GM21717 (cell line): ENCODE data around the gene PTBP2.

Source experiments
- ATAC-seq: cut with Tn5 transposase; IDR thresholded peaks from one replicate; pipeline ENCODE4 v1.9.1; 2021; ENCODE audit warnings: mild to moderate bottlenecking, moderate library complexity; ENCODE audit not compliant: unreplicated experiment

The PTBP2 gene

DNA sequence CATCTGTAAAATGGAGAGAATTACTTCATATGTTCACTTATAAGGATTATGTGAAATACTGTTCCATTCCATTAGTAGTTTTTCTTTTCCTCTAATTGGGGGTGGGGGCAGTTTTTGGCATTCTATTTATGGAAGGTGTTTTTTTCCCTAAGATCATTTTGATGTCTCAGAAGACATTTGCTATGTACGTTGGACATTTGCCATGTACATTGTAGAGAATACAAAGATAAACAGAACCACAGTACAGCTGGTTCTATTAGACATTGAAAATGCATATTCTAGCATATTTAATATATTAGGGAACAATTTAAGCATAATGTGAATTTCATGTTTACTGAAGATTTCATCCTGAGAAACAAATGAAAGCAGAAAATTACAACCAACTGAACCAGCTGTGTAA lies 98.5 kb downstream of the PTBP2 start:
- no peak for ATAC-seq

DNA sequence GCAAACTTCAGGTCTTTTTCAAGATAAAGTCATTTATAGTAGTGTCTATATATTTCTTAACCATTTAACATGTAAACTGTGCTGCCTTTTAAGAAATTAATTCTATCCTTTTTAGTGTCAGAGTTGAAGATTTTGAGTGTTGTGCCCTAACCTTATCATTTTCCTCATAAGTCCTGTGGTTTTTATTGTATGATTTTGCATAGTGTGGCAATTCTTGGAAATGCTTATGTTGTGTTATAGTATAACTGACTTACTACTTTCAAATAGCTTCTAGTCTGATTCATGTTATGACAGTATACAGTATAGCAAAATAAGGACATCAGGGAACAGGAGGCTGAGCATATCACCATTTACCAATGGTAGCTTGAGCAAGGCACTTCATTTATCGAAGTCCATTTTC lies 99.1 kb downstream of the PTBP2 start:
- no peak for ATAC-seq

DNA sequence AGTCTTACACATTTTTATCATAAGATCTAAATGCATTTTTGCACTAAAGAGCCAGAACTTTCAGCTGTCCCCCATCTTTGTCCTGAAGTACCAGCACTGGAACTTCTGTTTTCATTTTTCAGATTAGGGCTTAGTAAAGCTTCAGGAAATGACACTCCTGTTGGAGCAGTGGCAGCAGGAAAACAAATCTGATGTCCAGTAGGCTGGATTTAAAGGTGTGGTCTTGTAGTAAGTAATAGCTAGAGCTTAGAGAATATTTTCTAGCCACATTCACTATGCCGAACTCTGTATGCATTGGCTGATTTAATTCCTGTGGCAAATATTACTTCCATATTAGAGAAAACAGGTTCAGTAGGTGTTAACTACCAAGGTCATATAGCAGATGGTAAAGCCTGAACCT lies 103.6 kb downstream of the PTBP2 start:
- no peak for ATAC-seq

DNA sequence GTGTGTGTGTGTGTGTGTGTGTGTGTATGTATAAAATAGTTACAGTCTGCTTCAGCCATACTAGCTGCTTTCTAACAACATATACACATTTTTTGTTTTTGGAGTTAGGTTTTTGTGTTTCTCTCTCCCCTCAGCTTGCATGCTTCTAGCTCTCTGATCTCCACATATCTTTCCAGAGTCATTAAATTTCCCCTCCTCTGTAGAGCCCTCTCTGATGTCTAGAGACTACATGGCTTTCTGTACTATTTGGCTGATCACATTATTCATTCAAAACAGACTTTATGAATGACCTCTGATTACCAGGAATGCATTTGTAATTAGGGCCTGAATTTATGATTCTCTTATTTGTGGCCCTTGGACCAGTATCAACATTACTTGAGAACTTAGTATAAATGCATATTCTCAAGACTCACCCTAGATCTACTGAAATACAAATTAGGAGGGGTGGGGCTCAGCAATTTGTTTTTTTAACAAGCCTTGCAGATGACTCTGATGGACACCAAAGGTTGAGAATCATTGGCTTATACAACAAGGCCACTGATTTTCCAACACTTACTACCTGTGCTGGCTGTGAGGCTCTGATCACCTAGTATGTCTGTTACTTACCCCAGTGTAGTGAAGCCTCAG lies 104.5 kb downstream of the PTBP2 start:
- ATAC-seq: no peak

DNA sequence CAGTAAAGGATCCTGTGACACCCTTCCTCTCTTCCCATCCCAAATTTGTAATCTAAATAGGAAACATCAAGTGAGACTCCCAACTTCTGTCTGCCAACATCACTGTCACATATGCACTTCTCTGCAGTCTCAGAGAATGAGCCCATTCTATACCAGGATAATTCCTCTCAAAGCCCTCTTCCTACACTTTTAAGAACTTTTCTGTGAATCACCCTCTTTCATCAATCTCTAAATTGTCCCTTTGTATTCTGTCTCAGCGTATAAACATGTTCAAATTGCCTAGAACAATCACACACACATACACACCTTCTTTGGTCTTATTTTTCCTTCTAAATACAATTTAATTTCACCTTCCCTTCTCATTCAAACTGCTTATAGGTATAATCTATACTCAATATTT lies 111.8 kb downstream of the PTBP2 start:
- no peak for ATAC-seq

DNA sequence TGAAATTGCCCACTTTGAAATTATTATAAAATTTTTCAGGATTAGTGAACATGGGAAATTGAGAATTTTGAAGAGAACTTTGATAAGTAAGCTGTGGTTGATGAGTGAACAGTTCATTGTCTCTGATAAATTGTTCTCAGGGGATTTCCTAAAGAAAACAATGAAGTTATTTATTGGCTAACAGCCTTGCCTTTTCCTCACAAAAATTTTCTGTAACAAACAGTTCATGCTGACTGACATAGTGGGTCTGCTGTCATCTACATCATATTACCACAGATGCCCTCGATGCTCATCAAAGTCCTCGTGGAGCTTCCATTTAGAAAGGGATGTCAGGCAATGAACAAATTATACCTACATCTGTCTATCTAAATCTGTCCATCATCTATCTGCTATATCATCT lies 113.4 kb downstream of the PTBP2 start:
- ATAC-seq: no peak

DNA sequence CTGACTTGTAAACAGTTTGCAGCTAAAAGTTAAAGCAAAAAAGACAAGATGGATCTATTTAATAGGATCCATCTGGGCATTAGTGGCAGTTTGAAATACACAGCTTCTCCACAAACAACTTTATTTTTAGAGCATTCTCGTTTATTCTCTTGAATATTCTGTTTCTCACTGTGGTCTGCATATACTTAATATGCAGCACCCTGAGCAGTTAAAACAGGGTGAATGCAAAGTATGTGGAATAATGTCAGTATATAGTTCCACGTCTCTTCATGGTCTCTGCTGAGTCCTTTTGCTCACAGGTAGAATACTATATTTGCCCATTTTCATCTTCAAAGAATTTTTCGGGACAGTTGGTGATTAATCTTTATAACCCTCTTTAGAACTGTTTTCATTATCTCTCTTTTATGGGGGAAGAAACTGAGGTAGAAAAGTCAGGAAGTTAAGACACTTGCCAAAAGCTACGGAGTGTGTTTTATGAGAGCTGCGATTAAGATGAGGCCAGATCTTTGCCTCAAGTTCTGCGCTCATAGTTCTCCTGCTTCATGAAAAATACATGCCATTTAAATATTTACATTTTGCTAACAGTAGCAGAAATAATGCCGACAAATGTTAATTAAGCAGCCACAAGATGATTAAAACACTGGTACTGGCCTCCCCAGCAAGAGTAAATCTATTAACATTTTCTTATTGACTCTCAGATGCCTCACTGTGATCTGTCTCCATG lies 115.6 kb downstream of the PTBP2 start:
- no peak for ATAC-seq

DNA sequence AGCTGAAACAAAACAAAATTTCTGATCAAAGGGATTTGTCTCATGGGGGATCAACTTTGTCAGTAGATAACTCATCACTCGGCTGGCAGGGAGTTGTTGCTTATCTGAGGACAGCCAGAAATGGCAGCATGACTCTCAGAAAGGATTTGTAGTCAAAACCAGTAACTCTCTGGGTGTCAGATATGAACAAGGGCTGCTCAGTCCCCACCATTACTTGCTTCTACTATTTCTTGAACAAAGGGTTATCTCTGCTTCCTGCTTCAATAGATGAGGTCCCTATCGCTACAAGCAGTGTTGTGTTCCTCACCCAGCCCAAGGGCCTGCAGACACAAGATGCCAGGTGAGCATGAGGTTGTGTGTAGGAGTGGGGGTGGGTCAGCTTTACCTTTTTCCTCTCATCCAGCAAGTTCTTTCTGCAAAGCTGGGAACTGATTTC lies 116.2 kb downstream of the PTBP2 start:
- no peak for ATAC-seq

DNA sequence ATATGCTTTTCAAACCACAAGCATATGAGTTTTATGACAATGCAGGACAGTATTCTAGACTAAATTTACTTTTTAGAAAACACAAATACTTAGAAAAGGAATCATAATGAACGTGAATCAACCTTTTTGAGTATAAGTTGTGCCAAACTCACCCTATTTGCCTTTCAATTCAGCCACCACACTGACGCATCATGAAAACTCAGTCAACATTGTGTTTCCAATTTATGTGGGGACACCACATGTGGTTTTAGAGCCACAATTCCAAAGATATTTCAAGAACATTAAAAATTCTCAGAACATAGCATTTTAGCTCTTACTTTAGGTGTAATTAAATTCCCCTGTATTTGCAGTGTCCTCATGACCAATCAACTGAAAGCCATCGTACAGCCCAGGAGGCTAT lies 118.8 kb downstream of the PTBP2 start:
- no peak for ATAC-seq

DNA sequence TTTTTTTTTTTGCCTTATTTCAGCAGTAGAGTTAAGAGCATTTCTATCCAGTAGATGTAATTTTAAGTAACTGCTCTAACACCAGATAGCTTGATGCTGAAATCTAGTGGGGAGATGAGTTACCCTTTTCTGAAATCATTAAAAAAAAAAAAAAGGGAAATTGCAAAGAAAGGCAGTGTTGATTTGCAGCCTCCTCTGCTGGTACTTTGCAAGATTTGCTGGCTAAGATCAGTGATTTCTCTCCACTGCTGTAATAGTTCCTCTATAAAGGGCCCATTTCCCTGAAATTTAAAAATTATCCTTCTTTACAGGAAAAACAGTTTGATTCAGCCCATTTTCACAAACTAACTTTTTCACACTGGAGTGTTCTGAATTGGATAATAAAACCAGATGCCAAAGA lies 120.6 kb downstream of the PTBP2 start:
- no peak for ATAC-seq

DNA sequence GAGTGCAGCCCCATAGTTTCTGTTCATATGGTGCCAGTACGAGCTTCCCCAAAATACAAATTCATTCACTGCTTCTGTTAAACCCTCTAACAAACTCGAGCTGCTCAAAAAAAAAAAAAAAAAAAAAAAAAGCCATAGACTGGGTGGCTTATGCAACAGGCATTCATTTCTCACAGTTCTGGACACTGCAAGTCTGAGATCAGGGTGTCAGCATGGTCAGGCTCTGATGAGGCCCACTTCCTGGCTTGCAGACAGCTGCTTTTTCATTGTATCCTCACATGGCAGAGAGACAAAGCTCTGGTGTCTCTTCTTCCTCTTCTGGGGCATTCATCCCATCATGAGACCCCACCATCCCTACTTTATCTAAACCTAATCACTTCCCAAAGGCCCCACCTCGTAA lies 121.6 kb downstream of the PTBP2 start:
- no peak for ATAC-seq

DNA sequence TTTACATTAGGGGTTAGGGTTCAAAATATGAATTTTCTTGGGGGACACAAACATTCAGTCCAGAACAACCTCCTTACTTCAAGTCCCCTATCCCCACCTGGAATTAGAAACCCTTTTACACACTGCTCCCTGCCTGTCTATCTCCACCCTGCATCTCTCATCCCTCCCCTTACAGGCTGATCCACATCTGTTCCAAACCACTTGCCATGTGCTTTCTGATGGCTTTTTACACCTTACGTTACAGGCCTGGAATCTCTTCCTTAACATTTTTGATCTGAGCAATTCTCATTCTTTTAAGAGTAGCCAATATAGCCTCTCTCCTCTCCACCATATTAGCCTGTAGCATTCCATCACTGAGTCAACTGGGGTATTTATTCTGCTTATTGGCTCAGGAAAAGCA lies 122.0 kb downstream of the PTBP2 start:
- no peak for ATAC-seq

DNA sequence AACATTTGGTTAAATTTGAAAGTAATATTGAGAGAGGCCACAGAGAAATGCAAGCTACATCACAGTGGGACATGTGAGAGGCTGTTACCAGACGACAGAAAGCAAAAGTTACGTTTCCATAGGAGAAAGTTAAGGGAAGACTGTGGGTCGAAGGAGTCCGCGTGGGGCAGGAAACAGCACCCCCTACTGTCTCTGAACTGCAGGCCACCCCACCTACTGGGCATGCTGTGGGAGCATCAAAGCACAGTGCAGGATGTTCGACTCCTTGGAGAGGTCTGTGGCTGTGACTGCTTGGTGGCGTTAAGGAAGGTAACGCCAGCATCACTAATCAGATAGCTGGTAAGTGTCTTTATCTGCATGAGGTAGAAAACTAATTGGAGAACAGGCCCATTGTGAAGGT lies 123.9 kb downstream of the PTBP2 start:
- ATAC-seq: peak; percentile 85

DNA sequence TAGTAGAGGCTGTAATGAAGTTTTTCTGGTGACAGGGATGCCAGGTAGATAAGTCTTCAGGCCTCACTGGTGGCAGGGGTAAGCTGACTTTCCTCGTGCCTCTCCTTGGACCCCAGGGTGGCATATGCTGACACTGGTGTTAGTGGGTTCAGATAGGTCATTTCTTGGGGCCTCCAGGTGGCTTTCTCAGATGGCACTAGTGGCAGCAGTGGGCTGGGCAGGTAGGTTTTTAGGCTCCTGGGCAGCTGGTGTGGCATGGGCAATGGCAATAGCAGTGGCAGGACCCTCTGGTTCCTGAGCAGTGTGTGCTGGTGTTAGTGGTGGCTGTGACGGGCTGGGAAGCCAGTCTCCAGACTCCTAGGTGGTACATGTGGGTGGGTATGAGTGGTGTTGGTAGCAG lies 140.3 kb downstream of the PTBP2 start:
- ATAC-seq: no peak

DNA sequence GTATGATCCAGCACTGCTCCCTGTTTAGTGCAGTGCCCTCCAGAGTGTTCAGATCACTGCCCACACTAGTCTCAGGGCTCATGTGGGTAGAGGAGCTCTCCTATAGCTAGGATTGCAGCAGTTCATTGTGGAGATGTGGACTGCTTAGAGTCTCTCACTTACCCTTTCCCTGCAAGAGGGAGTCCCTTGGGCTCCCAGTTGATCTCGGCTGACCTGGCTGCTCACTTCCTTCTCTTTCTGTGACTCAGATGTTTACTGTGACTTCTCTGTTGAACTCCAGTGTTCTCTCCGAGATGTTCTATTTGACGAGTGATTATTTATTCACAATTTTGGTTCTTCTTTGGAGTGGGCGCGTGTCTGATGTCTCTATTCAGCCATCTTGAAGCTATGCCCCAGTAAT lies 141.9 kb downstream of the PTBP2 start:
- ATAC-seq: no peak
